Activated CD4-positive, alpha-beta T cell treated with anti-CD3 and anti-CD28 coated beads, Interleukin-10, Interleukin-2, amounts not matched to agents 100 ng/mL and 50 ng/mL, durations not matched to agents 16 hours and 8 hours (primary cell): ENCODE data around the gene CTNNA3.

ENCODE experiments used
- DNase-seq: peaks from one replicate; pipeline ENCODE4 v3.0.0-alpha.2; 2020

Gene CTNNA3

GRCh38 chr10:66990143-66990830 lies 705.7 kb downstream of the CTNNA3 start:
- DNase-seq, result no peak

GRCh38 chr10:66983475-66983818 lies 712.5 kb downstream of the CTNNA3 start:
- no peak for DNase-seq

- no peak for DNase-seq
Observed at GRCh38 chr10:66982792-66983474, 713.1 kb downstream of the CTNNA3 start.

GRCh38 chr10:66982053-66982420 lies 714.0 kb downstream of the CTNNA3 start:
- DNase-seq, result no peak

- DNase-seq, result no peak
Observed at GRCh38 chr10:66981361-66982052, 714.5 kb downstream of the CTNNA3 start.

GRCh38 chr10:66980246-66980815 lies 715.7 kb downstream of the CTNNA3 start:
- no peak for DNase-seq

DNA sequence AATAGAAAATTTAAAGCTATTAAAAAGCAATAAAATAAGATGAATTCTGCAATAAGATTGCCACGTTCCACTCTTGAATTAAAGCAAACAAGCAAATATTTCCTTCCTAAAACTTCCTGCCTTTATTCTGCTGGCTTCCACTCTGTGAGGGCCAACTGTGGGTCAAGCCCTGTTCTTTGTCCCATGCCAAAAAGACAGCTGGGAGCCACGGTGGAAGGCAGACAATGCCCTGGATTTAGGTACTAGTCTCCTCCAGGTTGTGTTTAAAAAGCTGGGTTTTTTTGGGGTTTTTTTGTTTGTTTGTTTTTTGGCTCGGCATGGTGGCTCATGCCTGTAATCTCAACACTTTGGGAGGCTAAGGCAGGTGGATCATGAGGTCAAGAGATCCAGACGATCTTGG lies 731.0 kb downstream of the CTNNA3 start:
- no peak for DNase-seq

GRCh38 chr10:66958466-66958865 lies 737.5 kb downstream of the CTNNA3 start:
- no peak for DNase-seq

DNA sequence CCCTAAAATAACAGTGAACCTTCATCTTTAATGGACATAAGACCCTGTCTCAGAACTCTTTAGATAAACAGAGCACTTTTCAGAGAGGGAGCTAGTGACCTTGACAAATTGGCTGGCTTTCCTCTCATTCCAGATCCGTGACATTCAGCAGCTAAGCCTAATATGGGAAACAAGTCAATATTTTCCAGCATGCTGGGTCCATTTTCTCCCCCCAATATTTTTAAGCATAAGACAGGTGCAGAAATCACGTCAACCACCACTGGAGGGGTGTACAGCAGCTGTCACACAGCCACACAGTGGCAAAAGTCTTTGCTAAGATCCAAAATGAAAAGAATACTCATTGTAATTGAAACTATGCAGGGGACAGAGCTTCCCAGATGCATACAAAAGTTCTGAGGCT lies 744.1 kb downstream of the CTNNA3 start:
- no peak for DNase-seq

DNA sequence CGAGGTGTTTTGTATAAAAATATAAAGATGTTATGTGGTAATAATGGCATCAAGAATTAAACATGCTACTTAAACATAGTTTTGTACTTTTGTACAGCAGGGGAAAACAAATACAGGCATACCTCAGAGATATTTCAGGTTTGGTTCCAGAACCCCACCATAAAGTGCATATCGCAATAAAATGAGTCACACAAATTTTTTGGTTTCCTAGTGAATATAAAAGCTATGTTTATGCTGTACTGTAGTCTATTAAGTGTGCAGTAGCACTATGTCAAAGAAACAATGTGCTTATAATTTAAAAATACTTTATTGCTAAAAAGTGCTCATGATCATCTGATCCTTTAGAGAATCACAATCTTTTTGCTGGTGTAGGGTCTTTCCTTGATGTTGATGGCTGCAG lies 752.4 kb downstream of the CTNNA3 start:
- no peak for DNase-seq

GRCh38 chr10:66942407-66942806 lies 753.6 kb downstream of the CTNNA3 start:
- no peak for DNase-seq

DNA sequence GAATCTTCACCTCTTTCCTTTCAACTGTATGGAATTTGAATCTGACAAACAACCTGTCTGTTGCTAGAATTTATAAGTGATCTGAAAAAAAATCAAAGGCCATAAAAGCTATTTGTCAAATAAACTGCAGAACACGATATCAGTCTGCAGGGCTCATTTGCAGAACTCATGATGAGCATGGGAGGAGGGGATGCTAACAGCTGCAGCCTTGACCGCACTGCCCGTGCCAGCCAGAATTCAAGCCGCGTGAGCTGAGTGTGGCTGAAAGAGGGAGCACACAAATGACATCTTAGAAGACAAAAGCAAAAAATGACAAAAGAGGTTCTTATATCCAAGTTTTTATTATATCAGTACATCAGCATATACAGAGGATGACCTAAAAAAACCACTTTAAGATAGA lies 754.5 kb downstream of the CTNNA3 start:
- no peak for DNase-seq

DNA sequence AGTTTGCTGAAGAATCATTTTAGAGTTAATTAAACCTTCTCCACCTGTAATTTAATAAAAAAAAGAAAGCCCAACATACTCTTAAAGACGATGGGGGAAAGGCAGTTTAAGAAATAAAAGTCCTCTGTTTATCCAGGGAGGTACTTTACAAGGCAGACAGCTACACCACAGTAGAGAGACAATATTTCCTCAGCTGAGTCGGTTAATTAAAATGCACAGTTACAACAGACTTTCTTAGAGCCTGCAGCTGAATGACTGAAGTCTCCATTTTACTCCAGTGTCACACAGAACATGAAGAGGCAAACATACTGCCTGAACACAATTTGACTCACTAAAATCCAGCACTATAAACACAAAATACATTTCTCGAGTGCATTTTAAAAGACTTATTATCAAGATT lies 755.0 kb downstream of the CTNNA3 start:
- no peak for DNase-seq

DNA sequence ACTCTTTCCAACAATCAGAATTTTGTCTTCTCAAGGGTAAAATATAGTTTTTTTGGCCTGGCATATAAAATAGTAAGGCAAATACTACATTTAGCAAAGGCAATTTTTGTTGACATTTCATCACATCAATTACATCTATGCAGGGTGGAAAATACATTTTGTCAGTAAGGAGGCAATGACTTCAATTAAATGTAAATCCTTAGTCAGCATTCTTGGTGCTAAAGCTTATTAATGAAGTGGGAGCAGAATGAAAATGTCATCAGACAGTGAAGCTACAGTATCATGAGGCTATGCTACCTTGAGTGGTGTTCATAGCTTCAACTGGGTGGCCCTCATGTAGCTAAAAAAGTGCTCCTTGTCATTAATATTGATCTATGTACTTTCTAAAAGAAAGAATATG lies 761.3 kb downstream of the CTNNA3 start:
- DNase-seq, result no peak

DNA sequence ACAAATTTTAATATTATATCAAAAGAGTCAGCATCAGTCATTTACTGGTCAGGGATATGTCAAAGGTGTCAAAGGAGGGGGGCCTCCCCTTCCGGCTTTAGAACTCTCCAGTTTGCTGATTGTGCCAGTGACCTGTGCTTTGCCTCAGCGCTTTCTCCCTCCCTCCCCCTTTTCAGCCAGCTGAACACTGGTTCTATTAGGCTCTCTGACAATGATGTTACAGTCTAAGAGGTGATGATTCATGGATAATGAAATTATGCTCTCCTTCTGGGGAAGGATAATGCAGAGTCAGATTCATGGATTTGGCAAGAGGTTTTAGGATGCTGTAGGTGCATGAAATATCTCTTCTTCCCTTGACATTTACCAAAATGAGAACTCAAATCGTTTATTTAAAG lies 764.0 kb downstream of the CTNNA3 start:
- DNase-seq, result no peak

GRCh38 chr10:66931340-66931948 lies 764.6 kb downstream of the CTNNA3 start:
- peak; percentile 47 for DNase-seq

- DNase-seq, result no peak
Observed at GRCh38 chr10:66929375-66929774, 766.6 kb downstream of the CTNNA3 start.

GRCh38 chr10:66928776-66929175 lies 767.2 kb downstream of the CTNNA3 start:
- no peak for DNase-seq

DNA sequence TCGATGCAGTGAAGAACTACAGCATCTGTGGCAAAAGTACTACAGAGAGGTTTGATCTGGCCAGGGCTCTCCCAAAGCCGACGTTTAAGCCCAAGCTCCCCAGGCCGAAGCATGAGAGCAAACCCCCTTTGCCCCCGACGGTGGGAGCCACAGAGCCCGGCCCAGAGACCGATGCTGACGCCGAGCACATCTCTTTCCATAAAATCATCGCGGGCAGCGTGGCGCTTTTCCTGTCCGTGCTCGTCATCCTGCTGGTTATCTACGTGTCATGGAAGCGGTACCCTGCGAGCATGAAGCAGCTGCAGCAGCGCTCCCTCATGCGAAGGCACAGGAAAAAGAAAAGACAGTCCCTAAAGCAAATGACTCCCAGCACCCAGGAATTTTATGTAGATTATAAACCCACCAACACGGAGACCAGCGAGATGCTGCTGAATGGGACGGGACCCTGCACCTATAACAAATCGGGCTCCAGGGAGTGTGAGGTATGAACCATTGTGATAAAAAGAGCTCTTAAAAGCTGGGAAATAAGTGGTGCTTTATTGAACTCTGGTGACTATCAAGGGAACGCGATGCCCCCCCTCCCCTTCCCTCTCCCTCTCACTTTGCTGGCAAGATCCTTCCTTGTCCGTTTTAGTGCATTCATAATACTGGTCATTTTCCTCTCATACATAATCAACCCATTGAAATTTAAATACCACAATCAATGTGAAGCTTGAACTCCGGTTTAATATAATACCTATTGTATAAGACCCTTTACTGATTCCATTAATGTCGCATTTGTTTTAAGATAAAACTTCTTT lies 767.8 kb downstream of the CTNNA3 start:
- no peak for DNase-seq

GRCh38 chr10:66927251-66927935 lies 768.6 kb downstream of the CTNNA3 start:
- DNase-seq, result no peak

GRCh38 chr10:66926841-66927240 lies 769.2 kb downstream of the CTNNA3 start:
- DNase-seq, result no peak
